GM18498 (cell line): Measurements from ENCODE around the gene P4HB.

Experiments
- ATAC-seq: cut with Tn5 transposase; IDR thresholded peaks from one replicate; pipeline ENCODE4 v1.9.1; 2021; ENCODE audit warnings: mild to moderate bottlenecking, moderate library complexity; ENCODE audit not compliant: unreplicated experiment

Gene P4HB

GRCh38 chr17:81898029-81898866 lies 37.9 kb upstream of the P4HB start:
- no peak for ATAC-seq

GRCh38 chr17:81895400-81895799 lies 35.1 kb upstream of the P4HB start:
- no peak for ATAC-seq

- no peak for ATAC-seq
Measured at GRCh38 chr17:81891303-81891552, 30.9 kb upstream of the P4HB start.

GRCh38 chr17:81890447-81891302 lies 30.3 kb upstream of the P4HB start:
- no peak for ATAC-seq

GRCh38 chr17:81889602-81890001 lies 29.3 kb upstream of the P4HB start:
- ATAC-seq = no peak

GRCh38 chr17:81888988-81889595 lies 28.8 kb upstream of the P4HB start:
- ATAC-seq = no peak

GRCh38 chr17:81888105-81888987 lies 28.0 kb upstream of the P4HB start:
- no peak for ATAC-seq

GRCh38 chr17:81885869-81886548 lies 25.7 kb upstream of the P4HB start:
- ATAC-seq = no peak

GRCh38 chr17:81885454-81885853 lies 25.1 kb upstream of the P4HB start:
- no peak for ATAC-seq

GRCh38 chr17:81884968-81885367 lies 24.6 kb upstream of the P4HB start:
- ATAC-seq = no peak

GRCh38 chr17:81884520-81884919 lies 24.2 kb upstream of the P4HB start:
- no peak for ATAC-seq

- ATAC-seq = no peak
Measured at GRCh38 chr17:81879121-81879520, 18.8 kb upstream of the P4HB start.

GRCh38 chr17:81878294-81878693 lies 18.0 kb upstream of the P4HB start:
- no peak for ATAC-seq

- no peak for ATAC-seq
Measured at GRCh38 chr17:81877569-81877968, 17.2 kb upstream of the P4HB start.

- peak; percentile 58 for ATAC-seq
Measured at GRCh38 chr17:81871387-81872230, 11.3 kb upstream of the P4HB start.

GRCh38 chr17:81870981-81871386 lies 10.6 kb upstream of the P4HB start, which contains the start of gene ARHGDIA:
Gene ARHGDIA, minus strand, starts transcription at chr17:81871337. Its CDS starts 1,407 bp downstream, at chr17:81869930.
- ATAC-seq = peak; percentile 26

- ATAC-seq = peak; percentile 11
Measured at GRCh38 chr17:81870131-81870980, 10.0 kb upstream of the P4HB start.
